WI38 (cell line): Measurements from ENCODE around the gene WNT3A.

Experiments
- H3K4me3 ChIP-seq: 2 replicates; pipeline ENCODE4 v1.5.1; 2011; ENCODE audit warnings: low read depth, mild to moderate bottlenecking, control low read depth, low read length
- CTCF ChIP-seq: IDR thresholded peaks from 2 replicates; pipeline ENCODE4 v1.5.1; 2012; ENCODE audit warnings: low read depth, mild to moderate bottlenecking, control low read depth, low read length

The WNT3A gene

DNA sequence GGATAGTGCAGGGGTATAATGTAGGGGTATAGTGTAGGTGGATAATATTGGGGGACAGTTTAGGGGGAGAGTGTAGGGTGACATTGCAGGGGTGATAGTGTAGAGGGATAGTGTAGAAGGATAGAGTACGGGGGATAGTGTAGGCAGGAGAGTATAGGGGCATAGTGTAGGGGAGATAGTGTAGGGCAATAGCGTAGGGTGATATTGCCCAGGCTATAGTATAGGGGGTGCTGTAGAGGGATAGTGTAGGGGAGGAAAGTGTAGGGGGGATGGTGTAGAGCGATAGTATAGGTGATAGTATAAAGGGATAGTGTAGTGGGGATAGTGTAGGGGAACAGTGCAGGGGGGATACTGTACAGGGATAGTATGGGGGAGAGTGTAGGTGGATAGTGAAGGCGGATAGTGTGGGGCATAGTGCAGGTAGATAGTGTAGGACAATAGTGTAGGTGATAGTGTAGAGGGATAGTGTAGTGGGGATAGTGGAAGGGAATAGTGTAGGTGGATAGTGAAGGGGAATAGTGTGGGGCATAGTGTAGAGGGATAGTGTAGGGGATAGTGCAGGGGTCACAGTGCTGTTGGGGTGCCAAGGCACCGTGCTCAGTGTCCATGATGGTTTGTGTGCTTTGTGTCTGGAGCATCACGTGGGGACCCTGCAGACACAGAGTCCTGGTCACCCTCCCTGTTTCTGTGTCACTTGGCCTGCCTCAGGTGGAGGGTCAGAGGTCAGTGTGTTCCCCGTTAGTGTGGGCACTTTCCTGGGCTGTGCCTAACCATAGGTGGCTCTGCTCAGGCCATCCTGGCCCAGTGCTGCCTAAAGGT is 65.2 kb downstream of the WNT3A start:
- TF ChIP-seq CTCF: no peak
- H3K4me3 ChIP-seq: no peak overlapping the region

DNA sequence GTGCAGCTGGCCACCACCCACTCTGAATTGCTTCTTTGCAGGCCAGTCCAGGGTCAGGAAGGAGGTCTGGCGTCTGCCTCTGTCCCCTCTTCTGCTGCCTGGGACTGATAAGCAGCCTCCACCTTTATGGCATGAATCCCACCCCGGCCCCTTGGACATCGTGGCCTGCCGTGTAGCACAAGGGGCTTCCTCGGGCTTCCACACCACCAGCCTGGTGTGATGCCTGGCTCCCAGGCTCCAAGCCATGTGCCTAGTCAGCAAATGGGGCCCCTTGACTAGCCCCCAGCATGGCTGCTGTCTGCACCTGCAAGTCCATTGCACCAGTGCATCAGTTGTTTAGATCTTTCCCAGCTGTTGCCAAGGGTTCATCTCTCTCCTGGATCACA is 65.9 kb downstream of the WNT3A start:
- no peak for TF ChIP-seq CTCF
- H3K4me3 ChIP-seq: no peak overlapping the region

DNA sequence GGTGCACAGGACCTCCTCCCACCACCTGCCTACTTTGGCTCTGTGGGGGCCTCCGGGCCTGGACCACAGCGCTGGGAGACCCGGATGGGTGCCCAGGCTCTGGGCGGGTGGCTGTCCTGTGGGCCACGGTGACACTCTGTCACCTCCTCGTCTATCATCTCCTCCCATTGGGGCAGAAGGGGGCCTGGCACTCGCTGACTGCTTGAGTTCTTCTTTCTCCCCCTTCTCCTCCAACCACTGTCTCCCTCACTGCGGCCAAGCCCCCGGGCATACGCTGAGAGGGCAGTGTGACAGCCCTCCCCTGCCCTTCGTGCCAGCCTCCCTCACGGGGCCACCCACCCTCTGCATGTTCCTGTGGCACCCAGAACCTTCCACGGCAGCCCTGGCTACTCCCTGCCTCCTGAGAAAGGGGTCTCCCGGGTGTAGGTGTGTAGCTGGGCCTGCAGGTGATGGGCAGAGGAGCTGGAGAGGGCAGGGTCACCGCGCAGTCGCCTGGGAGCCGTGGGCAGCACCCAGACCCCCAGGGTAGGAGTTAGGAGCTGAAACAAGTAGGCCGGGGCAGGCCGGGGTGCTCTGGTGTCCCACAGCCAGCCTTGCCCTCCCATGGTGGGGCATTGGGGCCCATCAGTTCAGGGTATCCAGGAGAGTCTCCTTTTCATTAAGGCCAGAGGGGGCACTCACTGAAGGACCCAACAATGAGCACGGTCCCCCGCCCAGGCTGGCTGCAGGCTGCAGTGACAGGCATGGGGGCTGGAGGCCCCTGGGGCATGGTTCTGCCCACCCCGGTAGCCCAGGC is 66.5 kb downstream of the WNT3A start:
- no peak for TF ChIP-seq CTCF
- H3K4me3 ChIP-seq: no peak overlapping the region

DNA sequence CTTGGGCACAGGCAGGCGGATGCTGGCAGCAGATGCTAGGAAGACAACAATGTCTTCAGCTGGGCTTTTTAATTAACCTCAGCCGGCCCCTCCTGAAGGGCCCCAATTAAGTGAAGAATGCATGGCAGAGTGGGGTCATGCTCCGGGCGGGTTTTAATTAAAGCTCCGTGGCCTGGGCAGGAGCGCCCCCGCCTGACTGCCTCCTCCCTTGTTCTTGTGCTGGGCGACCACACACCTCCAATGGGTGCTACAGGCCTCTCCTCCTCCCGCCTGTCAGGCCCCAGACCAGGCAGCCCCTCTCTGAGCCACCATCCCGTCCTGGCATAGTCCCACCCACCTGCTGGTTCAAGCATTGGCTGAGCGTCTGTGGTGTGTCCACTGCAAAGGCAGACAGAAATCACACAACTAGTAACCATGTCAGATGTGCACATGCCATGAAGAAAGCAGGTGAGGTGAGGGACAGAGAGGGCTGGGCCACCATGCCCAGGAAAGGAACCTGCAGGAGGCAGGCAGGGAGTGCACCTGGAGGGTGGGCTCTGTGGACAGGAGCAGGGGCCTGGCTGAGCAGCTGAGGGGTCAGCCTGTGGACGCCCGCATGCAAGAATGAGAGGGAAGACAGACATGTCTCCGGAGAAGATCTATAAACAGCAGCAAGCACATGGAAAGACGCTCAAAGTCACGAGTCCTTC is 67.2 kb downstream of the WNT3A start:
- no peak overlapping the region for H3K4me3 ChIP-seq
- no peak for TF ChIP-seq CTCF

- no peak for TF ChIP-seq CTCF
- H3K4me3 ChIP-seq: no peak overlapping the region
These were observed 68.3 kb downstream of the WNT3A start for GRCh38 chr1:228074954-228075730.

DNA sequence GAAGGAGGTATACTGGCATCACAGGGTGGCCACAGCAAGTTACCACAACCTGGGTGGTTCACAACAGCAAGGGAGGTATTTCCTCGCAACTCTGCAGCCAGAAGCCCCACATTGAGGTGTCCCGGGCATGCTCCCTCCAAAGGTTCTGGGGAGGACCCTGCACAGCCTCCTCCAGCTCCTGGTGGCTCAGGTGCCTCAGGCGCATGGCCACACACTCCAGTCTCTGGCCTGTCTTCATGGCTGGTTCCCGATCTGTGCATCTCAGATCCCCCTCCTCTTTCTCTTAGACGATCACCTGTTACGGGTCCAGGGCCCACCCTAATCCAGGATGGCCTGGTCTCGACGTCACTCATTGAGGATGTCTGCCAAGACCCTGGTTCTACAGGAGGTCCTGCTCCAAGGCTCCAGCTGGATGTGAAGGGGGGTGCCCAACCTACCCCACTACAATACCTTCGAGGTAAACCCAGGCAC is 69.0 kb downstream of the WNT3A start:
- no peak for TF ChIP-seq CTCF
- H3K4me3 ChIP-seq: no peak overlapping the region
